ENCODE data around the gene CGNL1.

The CGNL1 gene

DNA sequence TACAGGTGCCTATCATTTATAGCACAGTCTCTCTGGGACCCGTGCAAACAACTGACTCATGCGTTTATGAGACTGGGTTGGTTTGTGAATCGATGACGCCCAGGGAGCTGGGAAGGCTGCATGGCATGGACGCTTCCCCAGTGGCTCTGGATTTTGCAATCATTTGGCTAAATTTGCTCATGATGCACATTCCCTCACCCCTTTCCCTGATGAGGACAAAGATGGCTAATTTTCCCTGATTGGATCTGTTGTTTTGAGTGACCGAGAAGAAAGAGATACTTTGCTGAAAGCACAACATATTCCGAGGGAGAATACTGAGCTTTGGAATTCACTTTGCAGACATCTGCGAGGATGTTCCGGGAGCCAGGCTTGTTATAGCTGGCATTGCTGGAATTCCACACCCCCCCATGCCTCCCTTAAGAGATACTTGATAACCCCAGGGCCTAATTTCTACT, 51.1 kb downstream of the CGNL1 start:
- no peak for DNase-seq

DNA sequence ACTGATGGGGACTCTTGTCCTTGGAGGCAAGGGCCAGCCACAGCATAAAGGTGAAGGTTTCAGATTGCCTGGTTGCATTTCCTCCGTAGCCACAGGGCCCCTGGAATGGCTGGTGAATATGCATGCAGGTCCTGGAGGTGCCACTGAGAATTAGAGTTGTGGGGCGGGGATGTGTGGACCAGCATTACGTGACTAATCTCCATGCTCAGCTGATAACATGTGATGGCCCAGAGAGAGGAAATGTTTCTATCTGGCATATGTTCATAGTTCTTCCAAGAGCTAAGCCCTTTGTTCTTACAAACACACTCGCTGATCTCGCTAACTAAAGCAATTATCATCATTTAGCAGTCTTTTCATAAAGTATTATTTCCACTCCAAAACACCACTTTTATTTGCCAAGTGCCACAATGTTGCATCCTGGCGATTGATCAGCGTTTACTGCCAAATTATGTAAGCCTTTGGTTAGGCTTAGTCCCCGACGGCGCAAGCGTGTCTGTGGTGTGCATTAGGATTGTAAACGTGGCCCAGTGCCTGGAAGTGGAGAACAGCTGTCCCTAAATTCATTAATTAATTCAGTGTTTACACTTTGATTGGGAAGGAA, 55.9 kb downstream of the CGNL1 start:
- no peak for DNase-seq

DNA sequence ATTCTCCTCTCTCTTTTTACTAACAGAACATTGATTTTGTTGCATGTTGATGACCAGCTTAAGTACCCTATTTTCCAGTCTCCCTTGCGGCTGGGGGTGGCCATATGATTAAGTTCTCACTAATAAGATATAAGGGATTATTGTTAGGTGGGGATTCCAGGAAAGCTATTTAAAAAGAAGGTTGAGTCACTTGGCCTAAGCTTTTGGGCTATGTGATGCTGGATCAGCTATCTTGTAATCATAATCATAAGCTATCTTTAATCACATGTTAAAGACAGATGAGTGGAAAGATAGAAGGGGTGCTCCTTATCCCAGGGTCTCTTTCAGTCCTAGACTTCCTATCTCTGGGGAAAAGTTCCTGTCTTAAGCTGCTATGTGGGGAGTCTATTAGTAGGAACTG, 59.9 kb downstream of the CGNL1 start:
- DNase-seq: no peak

DNA sequence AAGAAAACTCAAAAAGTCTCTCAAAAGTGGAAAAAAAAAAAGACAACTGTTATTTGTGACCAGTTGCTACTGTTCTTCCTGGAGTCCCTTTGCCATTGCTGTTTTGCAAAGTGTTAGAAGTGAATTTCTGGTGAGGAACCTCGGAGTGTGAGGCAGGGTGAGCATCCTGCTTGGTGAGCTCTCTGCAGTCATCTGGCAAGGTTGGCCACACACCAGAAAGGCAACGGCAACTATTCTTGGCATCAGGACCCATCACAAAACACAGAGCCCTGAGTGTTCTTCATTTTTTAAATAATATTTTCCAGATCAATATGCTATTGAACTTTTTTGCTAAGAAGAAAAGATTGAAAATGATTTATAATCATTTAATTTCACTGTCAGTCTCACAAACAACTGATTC, 60.7 kb downstream of the CGNL1 start:
- no peak for DNase-seq

DNA sequence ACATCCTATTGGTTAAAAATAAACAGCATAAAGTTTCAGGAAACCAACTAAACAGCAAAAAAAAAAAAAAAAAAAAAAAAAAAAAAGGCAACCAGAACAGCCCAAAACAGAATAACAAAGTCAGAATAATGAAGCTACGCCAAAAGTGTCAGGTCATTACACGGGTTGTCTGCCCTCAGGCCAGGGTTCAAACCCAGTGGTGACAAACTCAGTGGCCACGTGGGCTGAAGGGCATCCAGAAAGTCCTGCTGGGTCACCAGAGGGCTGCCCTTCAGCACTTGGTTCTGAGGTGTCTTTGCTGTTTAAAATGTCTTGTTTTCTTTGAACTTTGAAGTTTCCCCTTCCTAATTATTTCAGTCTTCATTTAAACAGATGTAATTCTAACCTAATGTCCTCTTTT, 61.3 kb downstream of the CGNL1 start:
- no peak for DNase-seq

DNA sequence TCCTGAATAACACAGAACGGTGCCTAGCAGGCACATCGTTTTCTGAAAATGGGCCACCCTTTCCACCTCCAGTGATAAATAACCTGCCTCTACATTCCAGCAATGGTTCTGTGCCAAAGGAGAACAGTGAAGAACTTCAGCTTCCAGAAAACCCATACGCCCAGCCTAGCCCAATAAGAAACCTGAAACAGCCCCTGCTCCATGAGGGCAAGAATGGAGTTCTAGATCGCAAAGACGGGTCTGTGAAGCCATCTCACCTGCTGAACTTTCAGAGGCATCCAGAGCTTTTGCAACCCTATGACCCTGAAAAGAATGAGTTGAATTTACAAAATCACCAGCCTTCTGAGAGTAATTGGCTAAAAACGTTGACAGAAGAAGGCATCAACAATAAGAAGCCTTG, 61.9 kb downstream of the CGNL1 start:
- DNase-seq: no peak

DNA sequence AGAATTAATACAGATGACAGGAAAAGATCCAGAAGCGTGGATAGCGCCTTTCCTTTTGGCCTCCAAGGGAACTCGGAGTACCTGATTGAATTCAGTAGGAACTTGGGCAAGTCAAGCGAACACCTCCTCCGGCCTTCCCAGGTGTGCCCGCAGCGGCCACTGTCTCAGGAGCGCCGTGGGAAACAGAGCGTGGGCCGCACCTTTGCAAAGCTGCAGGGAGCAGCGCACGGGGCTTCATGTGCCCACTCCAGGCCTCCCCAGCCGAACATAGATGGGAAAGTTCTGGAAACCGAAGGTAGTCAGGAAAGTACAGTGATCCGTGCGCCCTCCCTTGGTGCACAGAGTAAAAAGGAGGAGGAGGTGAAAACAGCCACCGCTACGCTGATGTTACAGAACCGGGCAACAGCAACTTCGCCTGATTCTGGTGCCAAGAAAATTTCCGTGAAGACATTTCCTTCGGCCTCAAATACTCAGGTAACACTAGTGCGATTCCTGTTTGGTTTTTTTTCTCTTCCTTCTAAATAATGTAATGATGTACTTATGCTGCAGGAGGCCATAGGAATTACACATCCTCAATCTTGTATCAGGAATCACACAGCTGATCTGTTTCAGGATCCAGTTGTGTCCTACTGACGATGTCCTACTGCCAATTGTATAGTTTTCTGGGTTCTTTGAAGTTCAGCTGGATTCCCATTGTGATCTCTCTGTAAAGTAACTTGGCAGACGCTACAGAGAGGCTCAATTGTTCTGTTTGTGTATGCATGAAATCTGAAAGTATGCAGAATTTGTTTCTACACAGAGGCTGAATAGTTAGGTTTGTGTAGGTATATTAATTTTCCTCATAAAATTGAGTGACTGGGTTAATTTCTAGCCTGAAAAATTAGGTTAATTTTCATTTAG, 63.1 kb downstream of the CGNL1 start:
- no peak for DNase-seq

DNA sequence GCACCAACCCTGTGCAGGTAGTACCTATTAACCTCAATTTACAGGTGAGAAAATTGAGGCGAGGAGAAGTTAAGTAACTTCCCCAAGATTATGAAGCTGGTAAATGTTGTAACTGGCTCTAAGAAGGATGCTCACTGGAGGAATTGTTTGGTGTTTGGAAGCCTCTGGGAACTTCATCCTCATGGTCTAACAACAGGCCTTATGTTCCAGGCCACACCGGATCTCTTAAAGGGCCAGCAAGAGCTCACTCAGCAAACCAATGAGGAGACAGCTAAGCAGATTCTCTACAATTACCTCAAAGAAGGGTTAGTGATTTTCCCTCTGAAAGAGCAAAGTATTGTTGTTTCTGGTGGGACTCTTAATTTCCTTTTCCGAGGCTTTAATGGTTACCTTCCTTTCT, 63.9 kb downstream of the CGNL1 start:
- DNase-seq: no peak

DNA sequence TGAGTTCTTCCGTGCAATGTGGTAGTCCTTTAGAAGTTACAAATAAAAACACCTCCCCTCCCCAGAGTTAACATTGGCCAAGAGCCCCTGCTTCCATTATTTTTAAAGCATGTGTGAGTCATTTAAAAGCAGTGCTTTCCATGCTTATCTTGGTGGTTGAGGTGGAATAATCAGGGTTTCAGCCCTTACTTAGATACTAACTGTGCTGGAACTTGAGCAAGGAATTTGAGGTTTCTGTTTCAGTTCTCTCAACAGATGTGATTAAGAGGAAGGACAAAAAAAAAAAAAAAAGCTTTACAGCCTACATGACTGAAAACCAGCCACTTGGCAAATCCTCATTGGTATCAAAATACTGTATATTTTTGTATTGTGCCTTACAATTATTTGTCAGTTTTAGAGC, 64.5 kb downstream of the CGNL1 start:
- DNase-seq: no peak

DNA sequence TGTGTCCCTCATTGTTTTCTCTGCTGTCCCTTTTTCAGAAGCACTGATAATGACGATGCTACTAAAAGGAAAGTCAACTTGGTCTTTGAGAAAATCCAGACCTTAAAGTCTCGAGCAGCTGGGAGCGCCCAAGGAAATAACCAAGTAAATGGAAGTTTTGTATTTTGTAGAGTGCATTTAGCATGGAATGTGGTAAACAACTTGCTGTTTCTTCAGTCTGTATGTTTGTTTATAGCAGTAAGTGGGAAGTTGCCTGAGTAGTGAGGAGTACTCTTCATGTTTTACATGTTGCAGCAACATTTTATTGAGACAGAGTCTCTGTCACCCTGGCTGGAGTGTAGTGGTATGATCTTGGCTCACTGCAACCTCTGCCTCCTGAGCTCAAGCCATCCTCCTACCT, 66.0 kb downstream of the CGNL1 start:
- no peak for DNase-seq

DNA sequence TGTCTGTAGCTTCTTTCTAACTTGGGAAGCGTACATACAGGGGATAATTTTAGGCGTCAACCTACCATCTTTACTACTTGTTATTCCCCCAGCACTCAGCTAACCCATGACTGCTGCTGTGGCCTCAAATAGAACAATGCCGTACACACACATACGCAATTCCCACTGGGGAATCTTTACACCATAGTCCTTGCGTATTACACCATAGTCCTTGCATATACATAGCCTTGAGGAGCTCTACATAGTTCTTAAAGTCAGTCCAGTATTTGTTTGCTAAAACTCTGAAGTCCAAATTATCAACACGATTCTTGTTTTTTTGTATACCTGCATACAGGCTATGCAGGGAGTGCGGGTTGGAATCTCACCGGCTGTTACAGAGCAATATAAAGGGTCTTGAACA, 67.2 kb downstream of the CGNL1 start:
- no peak for DNase-seq

DNA sequence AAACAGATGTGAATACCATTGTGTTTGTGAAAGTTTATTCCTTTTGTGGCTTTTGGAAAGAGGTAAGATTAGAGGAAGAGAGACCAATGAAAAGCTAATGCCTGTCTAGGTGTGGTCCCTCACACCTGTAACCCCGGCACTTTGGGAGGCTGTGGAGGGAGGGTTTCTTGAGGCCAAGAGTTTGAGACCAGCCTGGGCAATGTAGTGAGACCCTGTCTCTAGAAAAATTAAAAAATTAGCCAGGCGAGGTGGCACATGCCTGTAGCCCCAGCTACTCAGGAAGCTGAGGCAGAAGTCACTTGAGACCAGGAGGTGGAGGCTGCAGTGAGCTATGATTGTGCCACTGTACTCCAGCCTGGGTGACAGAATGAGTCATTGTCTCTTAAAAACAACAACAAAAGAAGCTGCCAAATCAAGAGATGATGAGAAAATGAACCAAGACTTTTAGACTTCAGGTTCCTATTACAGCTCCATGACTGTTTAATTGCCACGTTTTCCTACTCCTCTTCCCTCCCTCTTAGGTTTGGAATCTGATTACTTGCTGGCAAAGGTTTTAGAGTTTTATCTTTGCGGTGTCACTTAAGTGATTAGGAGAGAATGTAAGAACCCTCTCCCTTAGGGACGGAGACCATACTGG, 68.7 kb downstream of the CGNL1 start:
- no peak for DNase-seq

DNA sequence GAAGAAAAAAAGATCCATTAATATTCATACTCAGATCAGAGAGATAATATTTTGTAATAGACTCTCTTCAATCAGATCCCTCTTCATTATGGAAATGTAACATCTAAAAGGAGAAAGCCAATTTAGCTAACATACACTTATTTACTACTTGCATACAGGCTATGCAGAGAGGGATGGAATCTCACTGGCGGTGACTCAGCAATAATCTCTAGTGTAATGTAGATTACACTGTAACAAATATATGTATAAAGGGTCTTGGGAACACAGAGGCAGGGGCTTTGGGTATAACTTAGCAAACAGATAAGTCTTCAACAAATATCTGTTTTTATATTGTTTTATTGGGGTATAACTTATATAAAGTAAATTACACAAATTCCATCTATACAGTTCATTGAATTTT, 69.6 kb downstream of the CGNL1 start:
- DNase-seq: no peak

DNA sequence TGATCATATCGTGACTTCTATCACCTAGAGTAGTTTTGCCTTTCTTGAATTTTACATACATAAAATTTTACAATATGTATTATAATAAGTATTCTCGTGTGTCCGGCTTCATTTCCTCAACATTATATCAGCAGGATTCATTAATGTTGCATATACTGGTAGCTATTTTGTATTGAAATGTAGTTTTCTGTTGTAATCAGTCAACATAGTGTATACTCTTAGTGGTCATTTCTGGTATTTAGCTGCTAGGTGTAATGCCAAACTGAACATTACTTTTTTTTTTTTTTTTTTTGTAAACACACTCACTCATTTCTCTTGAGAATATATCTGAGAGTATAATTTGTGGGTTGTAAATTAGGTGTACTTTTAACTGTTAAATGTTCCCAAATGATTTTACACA, 70.1 kb downstream of the CGNL1 start:
- DNase-seq: no peak

DNA sequence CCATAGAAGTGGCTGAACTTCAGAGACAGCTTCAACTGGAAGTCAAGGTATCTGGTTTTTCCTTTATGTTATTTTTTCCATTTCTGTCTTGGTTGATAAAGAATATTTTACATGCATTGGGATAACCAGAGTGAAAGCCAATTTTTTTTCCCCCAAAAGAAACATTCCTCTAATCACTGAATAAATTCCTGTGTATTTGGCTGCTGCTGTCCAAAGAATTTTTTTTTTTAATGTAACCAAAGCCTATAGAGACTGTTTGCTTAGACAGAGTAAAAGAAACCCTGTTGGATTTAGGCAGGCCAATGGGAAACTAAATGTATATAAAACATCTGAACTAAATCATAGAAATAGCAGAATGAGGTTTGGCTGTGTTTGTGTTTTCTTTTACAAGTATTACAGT, 75.2 kb downstream of the CGNL1 start:
- no peak for DNase-seq

DNA sequence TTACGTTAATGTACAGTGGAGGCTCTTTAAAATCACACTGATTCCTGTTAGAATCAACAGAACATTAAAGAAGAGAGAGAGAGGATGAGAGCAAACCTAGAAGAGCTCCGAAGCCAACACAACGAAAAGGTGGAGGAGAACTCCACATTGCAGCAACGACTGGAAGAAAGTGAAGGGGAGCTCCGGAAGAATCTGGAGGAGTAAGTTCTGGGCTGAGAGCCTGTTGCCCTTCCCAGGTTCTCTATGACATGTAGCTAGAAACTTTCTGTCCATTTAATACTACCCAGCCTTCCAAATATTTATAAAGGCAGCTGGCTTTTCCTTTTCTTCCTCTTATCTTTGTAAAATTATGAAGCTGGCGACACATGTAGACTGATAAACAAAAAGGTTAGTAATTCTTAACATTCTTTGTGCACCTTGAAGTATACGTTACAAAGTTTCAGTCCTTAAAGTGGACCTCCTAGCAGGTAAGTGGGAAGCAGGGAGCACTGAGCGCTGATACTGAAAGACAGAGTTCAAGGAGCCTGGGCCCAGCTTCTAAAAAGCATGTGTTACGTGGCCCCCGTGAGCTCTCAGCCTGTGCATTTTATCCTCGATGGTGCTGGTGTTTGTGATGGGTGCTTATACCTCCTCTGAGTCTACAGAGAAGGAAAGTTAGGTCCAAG, 75.9 kb downstream of the CGNL1 start:
- no peak for DNase-seq

DNA sequence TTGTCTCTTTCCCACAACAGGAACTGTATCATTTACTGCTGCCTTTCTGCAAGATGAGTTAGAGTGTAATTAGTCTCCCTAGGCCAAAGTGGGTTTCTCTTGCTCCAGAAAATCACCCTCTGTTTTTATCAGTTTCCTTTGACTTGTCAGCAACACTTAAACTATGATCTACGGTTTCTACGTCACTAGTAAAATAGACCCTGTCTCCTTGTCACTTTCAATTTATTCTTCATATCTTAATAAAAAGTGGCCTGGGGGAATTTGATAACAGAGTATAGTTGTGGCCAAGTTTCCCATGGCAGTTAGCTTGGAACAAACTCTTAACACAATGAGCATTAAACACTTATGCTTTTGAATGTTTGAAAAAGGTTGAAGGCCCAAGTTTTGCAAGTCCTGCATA, 79.6 kb downstream of the CGNL1 start:
- no peak for DNase-seq

DNA sequence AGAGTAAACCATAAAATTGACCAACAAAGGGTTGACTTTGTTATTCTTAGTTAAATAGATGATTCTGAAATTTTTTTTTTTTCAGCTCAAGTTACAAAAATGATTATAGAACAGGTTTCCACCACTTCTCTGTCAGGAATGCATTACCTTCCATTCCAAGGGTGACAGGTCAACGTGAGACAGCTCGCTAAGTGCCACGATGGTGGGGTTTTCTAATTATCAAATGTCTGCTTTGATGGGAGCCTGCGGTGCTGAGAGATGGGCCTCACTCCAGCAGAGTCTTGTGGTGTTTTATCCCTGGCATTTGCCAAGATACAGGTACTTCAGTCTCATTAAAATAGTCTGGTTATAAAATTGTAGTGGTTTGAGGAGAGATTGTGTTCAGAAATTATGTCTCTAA, 80.3 kb downstream of the CGNL1 start:
- DNase-seq: no peak

DNA sequence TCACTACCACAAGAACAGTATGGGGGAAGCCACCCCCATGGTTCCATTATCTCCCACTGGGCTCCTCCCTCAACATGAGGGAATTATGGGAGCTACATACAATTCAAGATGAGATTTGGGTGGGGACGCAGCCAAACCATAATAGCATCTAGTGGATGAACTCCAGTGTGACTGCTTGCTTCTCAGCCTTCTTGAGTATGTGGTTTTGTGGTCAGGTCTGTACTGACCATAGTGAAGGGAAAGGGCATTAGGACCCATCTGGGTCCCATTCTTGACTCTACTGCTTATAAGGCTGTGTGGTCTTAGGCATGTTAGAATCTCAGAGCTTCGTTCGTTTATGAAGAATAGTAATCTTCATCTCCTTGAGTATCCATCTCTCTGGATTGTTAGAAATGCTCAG, 81.4 kb downstream of the CGNL1 start:
- no peak for DNase-seq

DNA sequence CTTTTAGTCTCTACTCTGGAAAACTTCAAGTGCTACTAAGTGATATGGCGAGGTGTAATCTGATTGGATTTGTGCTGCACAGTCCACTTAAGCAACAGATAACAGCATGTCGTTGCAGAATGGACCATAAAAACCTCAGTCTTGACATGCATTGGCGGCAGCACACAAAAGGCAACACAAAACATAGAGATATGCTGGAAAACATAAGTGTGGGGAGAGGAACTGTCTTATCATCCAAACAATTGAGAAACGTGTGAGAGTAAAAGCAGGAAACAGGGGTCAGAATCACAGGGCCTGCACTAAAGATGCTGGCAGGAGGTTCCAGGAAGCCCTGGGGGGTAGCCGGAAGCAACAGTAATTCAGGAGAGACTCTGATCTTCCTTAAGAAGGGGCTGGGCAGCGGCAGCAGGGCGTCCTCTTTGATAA, 82.1 kb downstream of the CGNL1 start:
- no peak for DNase-seq

DNA sequence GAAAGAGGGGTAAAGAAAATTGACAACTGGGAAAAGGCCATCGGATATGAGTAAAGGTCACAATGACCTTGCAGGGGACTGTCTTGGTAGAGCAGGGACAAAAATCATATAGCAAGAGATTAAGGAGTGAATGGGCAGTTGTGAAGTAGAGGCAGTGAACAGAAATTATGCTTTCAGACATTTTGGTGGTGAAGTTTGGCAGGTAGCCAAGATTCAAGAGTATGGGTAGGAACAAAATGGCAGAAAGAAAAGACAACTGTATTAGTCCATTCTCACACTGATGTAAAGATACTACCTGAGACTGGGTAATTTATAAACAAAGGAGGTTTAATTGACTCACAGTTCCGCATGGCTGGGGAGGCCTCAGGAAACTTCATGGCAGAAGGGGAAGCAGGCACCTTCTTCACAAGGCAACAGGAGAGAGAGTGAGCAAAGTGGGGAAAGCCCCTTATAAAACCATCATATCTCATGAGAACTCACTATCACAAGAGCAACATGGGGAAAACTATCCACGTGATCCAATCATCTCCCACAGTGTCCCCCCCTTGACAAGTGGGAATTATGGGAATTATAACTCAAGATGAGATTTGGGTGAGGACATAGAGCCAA, 84.0 kb downstream of the CGNL1 start:
- DNase-seq: no peak

DNA sequence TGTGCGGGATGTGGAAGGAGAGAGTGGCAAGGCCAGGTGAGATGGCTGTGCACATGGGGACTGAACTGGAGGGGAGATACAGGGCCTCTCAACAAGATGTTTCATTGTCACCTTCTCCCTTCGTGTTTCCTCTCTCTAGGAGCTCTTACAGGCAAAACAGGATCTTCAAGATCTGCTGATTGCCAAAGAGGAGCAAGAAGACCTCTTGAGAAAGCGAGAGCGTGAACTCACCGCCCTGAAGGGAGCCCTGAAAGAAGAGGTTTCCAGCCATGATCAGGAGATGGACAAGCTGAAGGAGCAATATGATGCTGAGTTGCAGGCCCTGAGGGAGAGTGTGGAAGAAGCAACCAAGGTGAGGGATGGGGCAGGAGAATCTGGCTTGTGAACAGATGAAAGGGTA, 85.2 kb downstream of the CGNL1 start:
- DNase-seq: no peak

DNA sequence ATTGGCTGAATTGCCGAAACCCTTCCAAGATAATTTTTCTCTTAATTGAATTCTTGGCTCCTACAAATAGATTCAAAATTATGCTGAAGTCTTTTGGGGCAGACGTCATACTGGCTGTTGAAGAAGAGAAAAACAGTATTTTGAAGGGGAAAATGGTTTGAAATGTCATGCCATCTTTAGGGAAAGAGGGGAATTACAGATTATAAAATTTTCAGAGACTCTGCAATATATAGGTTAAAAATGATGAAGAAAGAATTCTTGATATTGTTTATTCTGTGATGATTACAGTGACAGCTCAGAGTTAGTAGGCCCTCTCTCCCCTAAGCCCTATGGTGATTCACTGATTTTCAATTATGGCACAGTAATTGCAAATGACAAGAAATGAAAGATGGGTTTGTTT, 86.1 kb downstream of the CGNL1 start:
- no peak for DNase-seq
